Upper lobe of right lung (tissue), 1 donor: Measurements from ENCODE around the gene RPL36AL. TPM values are rescaled to one million over a fixed set of nuclear protein-coding genes. Genes with fewer than 3 reads are reported as not detected.
A peak's percentile ranks its signal among the peaks of the same experiment; 100 is the strongest.

Source experiments
- ATAC-seq: fragments of 200-7000 bp; cut with Tn5 transposase; one replicate; pipeline ENCODE4 v1.9.1; 2020; ENCODE audit warnings: mild to moderate bottlenecking, moderate library complexity
- DNase-seq: peaks from one replicate; pipeline ENCODE4 v3.0.0-alpha.2; 2020
- H3K27ac ChIP-seq: fragments of 200-600 bp; one replicate; pipeline ENCODE4 v1.8.0; 2022
- H3K27me3 ChIP-seq: fragments of 200-600 bp; one replicate; pipeline ENCODE4 v1.8.0; 2022; ENCODE audit warnings: mild to moderate bottlenecking
- H3K36me3 ChIP-seq: fragments of 200-600 bp; one replicate; pipeline ENCODE4 v1.8.0; 2022
- H3K4me1 ChIP-seq: fragments of 200-600 bp; one replicate; pipeline ENCODE4 v1.8.0; 2022
- H3K4me3 ChIP-seq: fragments of 200-600 bp; one replicate; pipeline ENCODE4 v1.8.0; 2022; ENCODE audit warnings: mild to moderate bottlenecking
- H3K9me3 ChIP-seq: fragments of 200-600 bp; one replicate; pipeline ENCODE4 v1.8.0; 2022
- CTCF ChIP-seq: fragments of 200-600 bp; IDR thresholded peaks from one replicate; pipeline ENCODE4 v1.8.0; 2022; ENCODE audit warnings: antibody characterized with exemption
- intact Hi-C: fragments of 100-400 bp; cut with DNase I; formaldehyde crosslinking; loops from one replicate; pipeline ENCODE4 v1.11.0; 2022
- total RNA-seq: library from RNA; stranded (reverse); fragmentation: NEBNext Ultra II Directional; extraction: Animal tissue kit (Norgen Biotek cat#: 25700); gene quantifications from one replicate; pipeline ENCODE4 v1.2.1, GENCODE V29; 2021
- donor health status: DM: no; HTN: yes; CAD: no; lungs with severe emphysema.

The RPL36AL gene
- total RNA-seq, 1 donor from 2014 or later, result 157 TPM

- Histone ChIP-seq H3K36me3 (peaks cover 22% of the 10 kb centered on the region), H3K4me1 (no peaks in the 10 kb centered on the region), H3K27ac (no peak overlapping the region), H3K4me3 (no peak overlapping the region), H3K9me3 (no peaks in the 10 kb centered on the region), H3K27me3 (no peaks in the 10 kb centered on the region)
- intact Hi-C loops, result no loop called here
- DNase-seq (no peak), ATAC-seq (no peak)
- TF ChIP-seq CTCF, result no peak
Observed at GRCh38 chr14:49612671-49613070, 7.8 kb downstream of the RPL36AL start.

- no peak for DNase-seq
- Histone ChIP-seq H3K4me1 (no peaks in the 10 kb centered on the region), H3K36me3 (peaks cover 22% of the 10 kb centered on the region), H3K27me3 (no peaks in the 10 kb centered on the region), H3K4me3 (no peak overlapping the region), H3K27ac (no peak overlapping the region), H3K9me3 (no peaks in the 10 kb centered on the region)
- no peak for TF ChIP-seq CTCF
- intact Hi-C loops, result no loop called here
- no peak for ATAC-seq
Observed at GRCh38 chr14:49612251-49612650, 8.2 kb downstream of the RPL36AL start.

- H3K4me3 ChIP-seq, result no peak overlapping the region
- H3K4me1 ChIP-seq, result no peaks in the 10 kb centered on the region
- DNase-seq (no peak), ATAC-seq (no peak)
- H3K9me3 ChIP-seq, result no peaks in the 10 kb centered on the region
- H3K27me3 ChIP-seq, result no peaks in the 10 kb centered on the region
- no peak overlapping the region for H3K27ac ChIP-seq
- TF ChIP-seq CTCF, result no peak
- intact Hi-C loops, result no loop called here
- H3K36me3 ChIP-seq, result peaks cover 9% of the 10 kb centered on the region
Observed at GRCh38 chr14:49607583-49607982, 12.8 kb downstream of the RPL36AL start.

GRCh38 chr14:49598485-49599300 lies 21.7 kb downstream of the RPL36AL start, which contains the start of gene LRR1:
Gene LRR1 (plus strand): TSS chr14:49598940. CDS start chr14:49599021, 81 bp downstream.
- peaks cover 26% of the 10 kb centered on the region for H3K4me1 ChIP-seq
- no peaks in the 10 kb centered on the region for H3K9me3 ChIP-seq
- intact Hi-C loops, result no loop called here
- H3K36me3 ChIP-seq, result no peaks in the 10 kb centered on the region
- no peak for TF ChIP-seq CTCF
- peak within 1 kb of the TSS; percentile 90 for H3K4me3 ChIP-seq
- ATAC-seq (peak; percentile 94), DNase-seq (peak; percentile 94)
- H3K27ac ChIP-seq, result peak within 1 kb of the TSS; percentile 98
- H3K27me3 ChIP-seq, result no peaks in the 10 kb centered on the region

- H3K27me3 ChIP-seq, result no peaks in the 10 kb centered on the region
- intact Hi-C loops, result no loop called here
- TF ChIP-seq CTCF, result no peak
- H3K4me1 ChIP-seq, result peaks cover 26% of the 10 kb centered on the region
- no peaks in the 10 kb centered on the region for H3K36me3 ChIP-seq
- H3K27ac ChIP-seq, result peak overlapping the region; percentile 98
- H3K4me3 ChIP-seq, result peak overlapping the region; percentile 90
- ATAC-seq (peak; percentile 27), DNase-seq (no peak)
- H3K9me3 ChIP-seq, result no peaks in the 10 kb centered on the region
Observed at GRCh38 chr14:49598189-49598484, 22.3 kb downstream of the RPL36AL start.
